Measurements from ENCODE around the gene SIGLEC9.

SIGLEC9 gene

DNA sequence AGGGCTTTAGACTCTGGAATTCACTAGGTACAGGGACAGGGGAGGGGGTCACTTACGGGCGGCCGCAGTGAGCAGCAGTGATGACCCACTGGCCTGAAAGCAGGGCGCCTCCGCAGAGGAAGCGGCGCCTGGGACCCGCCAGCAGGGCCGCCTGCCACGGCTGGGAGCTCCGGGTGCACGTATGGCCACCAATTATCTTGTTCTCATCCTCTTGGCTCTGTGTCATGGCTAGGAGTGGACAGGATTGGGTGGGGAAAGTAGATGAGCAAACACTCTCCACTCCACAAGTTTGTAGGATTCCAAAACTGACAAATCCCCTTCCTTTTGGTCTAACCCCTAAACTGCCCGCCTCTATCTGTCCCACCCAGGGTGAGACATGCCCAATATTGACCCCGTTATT, 43.2 kb upstream of the SIGLEC9 start:
- Histone ChIP-seq H3K27me3 (replicated peaks; ENCODE audit: insufficient read depth, low read length) (peaks cover 21% of the 10 kb centered on the region), H3K9me3 (replicated peaks; ENCODE audit: insufficient read depth, low read length) (no peaks in the 10 kb centered on the region), H3F3A (ENCODE audit: insufficient read depth, low read length) (no peaks in the 10 kb centered on the region), H3K27ac (ENCODE audit: low read length) (no peak overlapping the region), H3K9ac (ENCODE audit: low read length) (no peak overlapping the region), H3K36me3 (replicated peaks; ENCODE audit: insufficient read depth, low read length) (no peaks in the 10 kb centered on the region), H3K4me3 (ENCODE audit: low read length) (no peak overlapping the region), H3K4me1 (ENCODE audit: low read length) (no peaks in the 10 kb centered on the region), H4K20me1 (ENCODE audit: insufficient read depth, low read length) (no peaks in the 10 kb centered on the region), H3K4me2 (ENCODE audit: low read depth, low read length) (no peak overlapping the region), H2AFZ (ENCODE audit: low read length) (no peak overlapping the region), H3K79me2 (ENCODE audit: low read length) (no peaks in the 10 kb centered on the region), H3K9me2 (replicated peaks; ENCODE audit: insufficient read depth, low read length) (no peaks in the 10 kb centered on the region)
- TF ChIP-seq EZH2phosphoT487 (IDR thresholded peaks at IDR 0.05; ENCODE audit: low read length) (no peak), CTCF (IDR thresholded peaks at IDR 0.05; ENCODE audit: low read length) (no peak), EZH2 (optimal IDR thresholded peaks at IDR 0.05; ENCODE audit: low read depth, low read length) (no peak)
- DNase-seq = no peak

DNA sequence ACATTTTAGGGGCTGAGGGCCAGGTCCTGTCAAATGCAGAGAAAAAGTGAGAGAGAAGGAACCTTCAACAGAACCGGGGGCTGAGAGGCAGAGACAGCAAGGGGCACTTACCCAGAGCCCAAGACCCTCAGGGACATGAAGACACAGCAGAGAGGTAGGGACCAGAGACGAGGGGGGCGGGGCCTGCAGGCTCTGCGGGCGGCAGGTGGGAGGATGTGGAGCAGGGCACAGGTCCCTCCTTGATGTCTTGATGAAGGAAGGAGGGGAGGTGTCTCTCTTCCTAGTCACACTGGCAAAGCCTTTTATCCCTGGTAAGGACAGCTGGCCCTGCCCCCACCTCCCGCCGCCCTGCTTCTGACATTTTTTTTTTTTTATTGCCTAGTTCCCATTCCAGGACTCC, 42.1 kb upstream of the SIGLEC9 start, which contains the start of gene KLK14:
TSS of gene KLK14 (minus strand) at position 277 of the 400 bp plus-strand sequence. CDS start at position 4, 273 bp downstream.
- H3K4me1 ChIP-seq (ENCODE audit: low read length) = no peaks in the 10 kb centered on the region
- H3K9me3 ChIP-seq (replicated peaks; ENCODE audit: insufficient read depth, low read length) = no peaks in the 10 kb centered on the region
- no peak within 1 kb of the TSS for H3K4me2 ChIP-seq (ENCODE audit: low read depth, low read length)
- H2AFZ ChIP-seq (ENCODE audit: low read length) = no peak within 1 kb of the TSS
- H4K20me1 ChIP-seq (ENCODE audit: insufficient read depth, low read length) = no peaks in the 10 kb centered on the region
- H3F3A ChIP-seq (ENCODE audit: insufficient read depth, low read length) = no peaks in the 10 kb centered on the region
- H3K9me2 ChIP-seq (replicated peaks; ENCODE audit: insufficient read depth, low read length) = no peaks in the 10 kb centered on the region
- H3K9ac ChIP-seq (ENCODE audit: low read length) = no peak within 1 kb of the TSS
- TF ChIP-seq EZH2 (optimal IDR thresholded peaks at IDR 0.05; ENCODE audit: low read depth, low read length) = no peak
- no peak within 1 kb of the TSS for H3K27ac ChIP-seq (ENCODE audit: low read length)
- H3K79me2 ChIP-seq (ENCODE audit: low read length) = no peaks in the 10 kb centered on the region
- no peak for DNase-seq
- peaks cover 21% of the 10 kb centered on the region for H3K27me3 ChIP-seq (replicated peaks; ENCODE audit: insufficient read depth, low read length)
- no peak within 1 kb of the TSS for H3K4me3 ChIP-seq (ENCODE audit: low read length)
- no peaks in the 10 kb centered on the region for H3K36me3 ChIP-seq (replicated peaks; ENCODE audit: insufficient read depth, low read length)

GRCh38 chr19:51083181-51083580, 41.5 kb upstream of the SIGLEC9 start:
- Histone ChIP-seq H2AFZ (ENCODE audit: low read length) (no peak overlapping the region), H3K4me2 (ENCODE audit: low read depth, low read length) (no peak overlapping the region), H4K20me1 (ENCODE audit: insufficient read depth, low read length) (no peaks in the 10 kb centered on the region), H3F3A (ENCODE audit: insufficient read depth, low read length) (no peaks in the 10 kb centered on the region), H3K79me2 (ENCODE audit: low read length) (no peaks in the 10 kb centered on the region), H3K4me1 (ENCODE audit: low read length) (no peaks in the 10 kb centered on the region), H3K9me3 (replicated peaks; ENCODE audit: insufficient read depth, low read length) (no peaks in the 10 kb centered on the region), H3K4me3 (ENCODE audit: low read length) (no peak overlapping the region), H3K27me3 (replicated peaks; ENCODE audit: insufficient read depth, low read length) (peaks cover 21% of the 10 kb centered on the region), H3K9me2 (replicated peaks; ENCODE audit: insufficient read depth, low read length) (no peaks in the 10 kb centered on the region), H3K36me3 (replicated peaks; ENCODE audit: insufficient read depth, low read length) (no peaks in the 10 kb centered on the region), H3K9ac (ENCODE audit: low read length) (no peak overlapping the region), H3K27ac (ENCODE audit: low read length) (no peak overlapping the region)
- TF ChIP-seq EZH2phosphoT487 (IDR thresholded peaks at IDR 0.05; ENCODE audit: low read length) (no peak), CTCF (IDR thresholded peaks at IDR 0.05; ENCODE audit: low read length) (no peak), EZH2 (optimal IDR thresholded peaks at IDR 0.05; ENCODE audit: low read depth, low read length) (no peak)
- DNase-seq = no peak

- no peak overlapping the region for H3K4me3 ChIP-seq (ENCODE audit: low read length)
- no peak overlapping the region for H3K9ac ChIP-seq (ENCODE audit: low read length)
- H3K27me3 ChIP-seq (replicated peaks; ENCODE audit: insufficient read depth, low read length) = peaks cover 21% of the 10 kb centered on the region
- H3K4me1 ChIP-seq (ENCODE audit: low read length) = no peaks in the 10 kb centered on the region
- no peaks in the 10 kb centered on the region for H3K36me3 ChIP-seq (replicated peaks; ENCODE audit: insufficient read depth, low read length)
- TF ChIP-seq EZH2 (optimal IDR thresholded peaks at IDR 0.05; ENCODE audit: low read depth, low read length) (no peak), EZH2phosphoT487 (IDR thresholded peaks at IDR 0.05; ENCODE audit: low read length) (no peak), CTCF (IDR thresholded peaks at IDR 0.05; ENCODE audit: low read length) (no peak)
- no peaks in the 10 kb centered on the region for H3K9me3 ChIP-seq (replicated peaks; ENCODE audit: insufficient read depth, low read length)
- no peaks in the 10 kb centered on the region for H4K20me1 ChIP-seq (ENCODE audit: insufficient read depth, low read length)
- H3F3A ChIP-seq (ENCODE audit: insufficient read depth, low read length) = no peaks in the 10 kb centered on the region
- H3K27ac ChIP-seq (ENCODE audit: low read length) = no peak overlapping the region
- no peak overlapping the region for H3K4me2 ChIP-seq (ENCODE audit: low read depth, low read length)
- no peaks in the 10 kb centered on the region for H3K79me2 ChIP-seq (ENCODE audit: low read length)
- H3K9me2 ChIP-seq (replicated peaks; ENCODE audit: insufficient read depth, low read length) = no peaks in the 10 kb centered on the region
- no peak overlapping the region for H2AFZ ChIP-seq (ENCODE audit: low read length)
- DNase-seq = no peak
Observed at GRCh38 chr19:51083783-51084182, 40.9 kb upstream of the SIGLEC9 start.

Data from MM.1S (cell line).